ENCODE measurements around the gene DHRS4L2.
"Not testable (repeated sequence)": the region's sequence is repeated elsewhere in the genome, so short reads cannot be mapped to it uniquely, and the experiment has no call there.

Gene DHRS4L2

GRCh38 chr14:23942587-23942986 is 46.1 kb upstream of the DHRS4L2 start:
- no peak for TF ChIP-seq REST (IDR thresholded peaks at IDR 0.05; ENCODE audit: insufficient replicate concordance, low read depth)
- TF ChIP-seq GABPA (IDR thresholded peaks at IDR 0.05; ENCODE audit: low read depth) = no peak
- no peak for TF ChIP-seq POLR2AphosphoS5 (IDR thresholded peaks at IDR 0.05; ENCODE audit: low read depth)
- TF ChIP-seq CTCF (IDR thresholded peaks at IDR 0.05; ENCODE audit: insufficient read depth, low read length) = no peak
- no peak for TF ChIP-seq SPI1 (IDR thresholded peaks at IDR 0.05; ENCODE audit: borderline replicate concordance, low read depth)
- H3K27me3 ChIP-seq (ENCODE audit: insufficient read depth, poor library complexity, severe bottlenecking) = no peaks in the 10 kb centered on the region
- DNase-seq (ENCODE audit: low read depth in 1 of 2, low spot score in 1 of 2) = no peak
- H3K27ac ChIP-seq (replicated peaks) = no peak overlapping the region
- H3K4me3 ChIP-seq (replicated peaks; ENCODE audit: insufficient read depth, low read length) = no peak overlapping the region

- not testable (repeated sequence) for DNase-seq (ENCODE audit: low read depth in 1 of 2, low spot score in 1 of 2); H3K27ac ChIP-seq (replicated peaks); H3K27me3 ChIP-seq (ENCODE audit: insufficient read depth, poor library complexity, severe bottlenecking); H3K4me3 ChIP-seq (replicated peaks; ENCODE audit: insufficient read depth, low read length)
Measured at GRCh38 chr14:23949069-23949468, 39.7 kb upstream of the DHRS4L2 start.

GRCh38 chr14:23950411-23951135 is 38.2 kb upstream of the DHRS4L2 start:
- no peak for DNase-seq (ENCODE audit: low read depth in 1 of 2, low spot score in 1 of 2)
- no peak overlapping the region for H3K4me3 ChIP-seq (replicated peaks; ENCODE audit: insufficient read depth, low read length)
- TF ChIP-seq POLR2AphosphoS5 (IDR thresholded peaks at IDR 0.05; ENCODE audit: low read depth) (no peak), GABPA (IDR thresholded peaks at IDR 0.05; ENCODE audit: low read depth) (no peak), SPI1 (IDR thresholded peaks at IDR 0.05; ENCODE audit: borderline replicate concordance, low read depth) (no peak), REST (IDR thresholded peaks at IDR 0.05; ENCODE audit: insufficient replicate concordance, low read depth) (no peak), CTCF (IDR thresholded peaks at IDR 0.05; ENCODE audit: insufficient read depth, low read length) (no peak)
- H3K27me3 ChIP-seq (ENCODE audit: insufficient read depth, poor library complexity, severe bottlenecking) = no peaks in the 10 kb centered on the region
- no peak overlapping the region for H3K27ac ChIP-seq (replicated peaks)

GRCh38 chr14:23951136-23951466 is 37.6 kb upstream of the DHRS4L2 start:
- H3K27me3 ChIP-seq (ENCODE audit: insufficient read depth, poor library complexity, severe bottlenecking); H3K4me3 ChIP-seq (replicated peaks; ENCODE audit: insufficient read depth, low read length); H3K27ac ChIP-seq (replicated peaks); DNase-seq (ENCODE audit: low read depth in 1 of 2, low spot score in 1 of 2): not testable (repeated sequence)

- H3K27me3 ChIP-seq (ENCODE audit: insufficient read depth, poor library complexity, severe bottlenecking) = no peaks in the 10 kb centered on the region
- H3K27ac ChIP-seq (replicated peaks) = no peak overlapping the region
- no peak for DNase-seq (ENCODE audit: low read depth in 1 of 2, low spot score in 1 of 2)
- no peak overlapping the region for H3K4me3 ChIP-seq (replicated peaks; ENCODE audit: insufficient read depth, low read length)
- TF ChIP-seq SPI1 (IDR thresholded peaks at IDR 0.05; ENCODE audit: borderline replicate concordance, low read depth) (no peak), POLR2AphosphoS5 (IDR thresholded peaks at IDR 0.05; ENCODE audit: low read depth) (no peak), CTCF (IDR thresholded peaks at IDR 0.05; ENCODE audit: insufficient read depth, low read length) (no peak), REST (IDR thresholded peaks at IDR 0.05; ENCODE audit: insufficient replicate concordance, low read depth) (no peak), GABPA (IDR thresholded peaks at IDR 0.05; ENCODE audit: low read depth) (no peak)
Measured at GRCh38 chr14:23951590-23952201, 37.0 kb upstream of the DHRS4L2 start.

GRCh38 chr14:23953116-23953463 is 35.6 kb upstream of the DHRS4L2 start:
- not testable (repeated sequence) for H3K27me3 ChIP-seq (ENCODE audit: insufficient read depth, poor library complexity, severe bottlenecking); DNase-seq (ENCODE audit: low read depth in 1 of 2, low spot score in 1 of 2)
- Histone ChIP-seq H3K27ac (replicated peaks) (peak overlapping the region; percentile 73), H3K4me3 (replicated peaks; ENCODE audit: insufficient read depth, low read length) (peak overlapping the region; percentile 70)
